ENCODE measurements around the gene GLIPR2. TPM values are rescaled to one million over a fixed set of nuclear protein-coding genes. Genes with fewer than 3 reads are reported as not detected.

Gene GLIPR2
- total RNA-seq, 1 donor = 38.4 TPM

GRCh38 chr9:36092014-36092413 lies 44.5 kb upstream of the GLIPR2 start:
- Histone ChIP-seq H3K27me3 (ENCODE audit: insufficient read depth, low read length) (no peaks in the 10 kb centered on the region), H3K4me2 (ENCODE audit: insufficient read depth, low read length) (peak overlapping the region; percentile 59), H3K27ac (ENCODE audit: low read depth, low read length) (peak overlapping the region; percentile 79), H3K79me2 (ENCODE audit: insufficient read depth, low read length) (no peaks in the 10 kb centered on the region), H4K20me1 (ENCODE audit: insufficient read depth, low read length) (no peaks in the 10 kb centered on the region), H3K4me1 (ENCODE audit: insufficient read depth, low read length) (peaks cover 30% of the 10 kb centered on the region), H3K9me3 (ENCODE audit: low read depth, low read length) (no peaks in the 10 kb centered on the region), H3K4me3 (ENCODE audit: insufficient read depth, low read length) (no peak overlapping the region), H2AFZ (ENCODE audit: low read length) (no peak overlapping the region), H3K36me3 (ENCODE audit: insufficient read depth, low read length) (peaks cover 30% of the 10 kb centered on the region)
- TF ChIP-seq, protein P1, sequence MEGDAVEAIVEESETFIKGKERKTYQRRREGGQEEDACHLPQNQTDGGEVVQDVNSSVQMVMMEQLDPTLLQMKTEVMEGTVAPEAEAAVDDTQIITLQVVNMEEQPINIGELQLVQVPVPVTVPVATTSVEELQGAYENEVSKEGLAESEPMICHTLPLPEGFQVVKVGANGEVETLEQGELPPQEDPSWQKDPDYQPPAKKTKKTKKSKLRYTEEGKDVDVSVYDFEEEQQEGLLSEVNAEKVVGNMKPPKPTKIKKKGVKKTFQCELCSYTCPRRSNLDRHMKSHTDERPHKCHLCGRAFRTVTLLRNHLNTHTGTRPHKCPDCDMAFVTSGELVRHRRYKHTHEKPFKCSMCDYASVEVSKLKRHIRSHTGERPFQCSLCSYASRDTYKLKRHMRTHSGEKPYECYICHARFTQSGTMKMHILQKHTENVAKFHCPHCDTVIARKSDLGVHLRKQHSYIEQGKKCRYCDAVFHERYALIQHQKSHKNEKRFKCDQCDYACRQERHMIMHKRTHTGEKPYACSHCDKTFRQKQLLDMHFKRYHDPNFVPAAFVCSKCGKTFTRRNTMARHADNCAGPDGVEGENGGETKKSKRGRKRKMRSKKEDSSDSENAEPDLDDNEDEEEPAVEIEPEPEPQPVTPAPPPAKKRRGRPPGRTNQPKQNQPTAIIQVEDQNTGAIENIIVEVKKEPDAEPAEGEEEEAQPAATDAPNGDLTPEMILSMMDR (IDR thresholded peaks at IDR 0.05; ENCODE audit: extremely low read depth, low read depth, low read length) = no peak
- DNase-seq (ENCODE audit: insufficient read length, low spot score, missing footprints) = no peak

DNA sequence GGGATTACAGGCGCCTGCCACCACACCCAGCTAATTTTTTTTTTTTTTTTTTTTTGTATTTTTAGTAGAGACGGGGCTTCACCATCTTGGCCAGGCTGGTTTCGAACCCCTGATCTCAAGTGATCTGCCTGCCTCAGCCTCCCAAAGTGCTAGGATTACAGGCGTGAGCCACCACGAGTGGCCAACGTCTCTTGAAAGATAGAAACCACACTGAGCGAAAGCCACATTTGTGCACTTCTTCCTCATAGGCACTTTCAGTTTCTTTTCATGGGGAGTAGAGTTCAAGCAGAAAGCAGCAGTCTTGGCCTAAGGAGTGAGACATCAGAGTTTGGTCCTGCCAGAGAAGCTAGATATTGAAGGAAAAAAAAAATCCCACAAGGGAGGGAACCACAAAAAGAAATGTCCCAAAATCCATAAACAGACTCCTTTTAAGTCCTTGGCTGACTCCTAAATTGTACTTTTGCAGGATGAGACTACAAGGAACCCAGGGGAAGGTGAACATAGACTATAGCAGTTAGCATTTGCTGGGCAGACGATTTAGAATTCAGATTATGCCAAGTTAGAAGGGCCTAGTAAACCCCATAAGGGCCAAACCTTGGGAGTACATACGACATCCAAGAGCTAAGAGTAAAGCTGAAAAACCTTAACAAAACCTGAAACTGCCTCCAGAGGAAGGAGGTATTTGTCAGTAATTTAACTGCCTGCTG lies 43.9 kb upstream of the GLIPR2 start:
- Histone ChIP-seq H3K9me3 (ENCODE audit: low read depth, low read length) (no peaks in the 10 kb centered on the region), H2AFZ (ENCODE audit: low read length) (no peak overlapping the region), H3K36me3 (ENCODE audit: insufficient read depth, low read length) (peaks cover 27% of the 10 kb centered on the region), H3K4me3 (ENCODE audit: insufficient read depth, low read length) (no peak overlapping the region), H3K4me1 (ENCODE audit: insufficient read depth, low read length) (peaks cover 30% of the 10 kb centered on the region), H3K27ac (ENCODE audit: low read depth, low read length) (peak overlapping the region; percentile 37), H3K79me2 (ENCODE audit: insufficient read depth, low read length) (no peaks in the 10 kb centered on the region), H3K4me2 (ENCODE audit: insufficient read depth, low read length) (no peak overlapping the region), H4K20me1 (ENCODE audit: insufficient read depth, low read length) (no peaks in the 10 kb centered on the region), H3K27me3 (ENCODE audit: insufficient read depth, low read length) (no peaks in the 10 kb centered on the region)
- DNase-seq (ENCODE audit: insufficient read length, low spot score, missing footprints) = no peak
- TF ChIP-seq, protein P1 (IDR thresholded peaks at IDR 0.05; ENCODE audit: extremely low read depth, low read depth, low read length) = no peak

- Histone ChIP-seq H3K4me1 (ENCODE audit: insufficient read depth, low read length) (peaks cover 30% of the 10 kb centered on the region), H3K27ac (ENCODE audit: low read depth, low read length) (peak overlapping the region; percentile 37), H3K4me2 (ENCODE audit: insufficient read depth, low read length) (no peak overlapping the region), H3K4me3 (ENCODE audit: insufficient read depth, low read length) (no peak overlapping the region), H2AFZ (ENCODE audit: low read length) (no peak overlapping the region), H3K79me2 (ENCODE audit: insufficient read depth, low read length) (no peaks in the 10 kb centered on the region), H3K27me3 (ENCODE audit: insufficient read depth, low read length) (no peaks in the 10 kb centered on the region), H3K9me3 (ENCODE audit: low read depth, low read length) (no peaks in the 10 kb centered on the region), H4K20me1 (ENCODE audit: insufficient read depth, low read length) (no peaks in the 10 kb centered on the region), H3K36me3 (ENCODE audit: insufficient read depth, low read length) (peaks cover 25% of the 10 kb centered on the region)
- TF ChIP-seq, protein P1 (IDR thresholded peaks at IDR 0.05; ENCODE audit: extremely low read depth, low read depth, low read length) = no peak
- no peak for DNase-seq (ENCODE audit: insufficient read length, low spot score, missing footprints)
These were observed 43.1 kb upstream of the GLIPR2 start for GRCh38 chr9:36093384-36093783.

DNA sequence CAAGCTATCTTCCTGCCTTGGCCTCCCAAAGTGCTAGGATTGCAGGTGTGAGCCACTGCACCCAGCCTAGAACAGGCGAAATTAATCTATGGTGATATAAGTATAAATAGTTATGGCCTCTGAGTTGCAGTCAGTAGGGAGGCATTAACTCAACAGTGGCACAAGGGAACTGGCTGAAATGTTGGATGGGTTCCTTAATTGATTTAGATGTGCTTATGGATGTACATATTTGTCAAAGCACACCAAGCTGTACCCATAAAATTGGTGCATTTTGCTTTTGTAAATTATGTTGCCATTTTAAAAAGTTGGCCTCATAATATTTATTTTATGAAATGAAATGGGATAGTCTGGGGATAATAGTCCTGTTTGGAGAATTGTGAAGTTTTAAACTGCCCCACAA lies 36.8 kb upstream of the GLIPR2 start:
- H3K4me1 ChIP-seq (ENCODE audit: insufficient read depth, low read length) = peaks cover 32% of the 10 kb centered on the region
- peaks cover 11% of the 10 kb centered on the region for H3K36me3 ChIP-seq (ENCODE audit: insufficient read depth, low read length)
- H3K4me3 ChIP-seq (ENCODE audit: insufficient read depth, low read length) = no peak overlapping the region
- TF ChIP-seq, protein P1 (IDR thresholded peaks at IDR 0.05; ENCODE audit: extremely low read depth, low read depth, low read length) = no peak
- H3K9me3 ChIP-seq (ENCODE audit: low read depth, low read length) = no peaks in the 10 kb centered on the region
- H4K20me1 ChIP-seq (ENCODE audit: insufficient read depth, low read length) = no peaks in the 10 kb centered on the region
- no peak overlapping the region for H2AFZ ChIP-seq (ENCODE audit: low read length)
- H3K79me2 ChIP-seq (ENCODE audit: insufficient read depth, low read length) = no peaks in the 10 kb centered on the region
- H3K27ac ChIP-seq (ENCODE audit: low read depth, low read length) = no peak overlapping the region
- no peak for DNase-seq (ENCODE audit: insufficient read length, low spot score, missing footprints)
- H3K4me2 ChIP-seq (ENCODE audit: insufficient read depth, low read length) = no peak overlapping the region
- H3K27me3 ChIP-seq (ENCODE audit: insufficient read depth, low read length) = no peaks in the 10 kb centered on the region
